GM21576 (cell line): ENCODE measurements around the gene CETP.
"Not testable (repeated sequence)": the region's sequence is repeated elsewhere in the genome, so short reads cannot be mapped to it uniquely, and the experiment has no call there.

Experiments
- ATAC-seq: cut with Tn5 transposase; IDR thresholded peaks from one replicate; pipeline ENCODE4 v1.9.1; 2021; ENCODE audit warnings: mild to moderate bottlenecking, moderate library complexity; ENCODE audit not compliant: unreplicated experiment

Gene CETP

GRCh38 chr16:56953006-56953405 lies 8.7 kb upstream of the CETP start:
- ATAC-seq, result no peak

GRCh38 chr16:56956076-56956475 lies 5.7 kb upstream of the CETP start:
- no peak for ATAC-seq

- no peak for ATAC-seq
Observed at GRCh38 chr16:56956756-56957155, 5.0 kb upstream of the CETP start.

GRCh38 chr16:56960681-56961281 lies 969 bp upstream of the CETP start:
- ATAC-seq, result no peak

GRCh38 chr16:56961386-56961785 lies 364 bp upstream of the CETP start:
- no peak for ATAC-seq

GRCh38 chr16:56964243-56965148 lies 2.7 kb downstream of the CETP start:
- no peak for ATAC-seq

- ATAC-seq, result no peak
Observed at GRCh38 chr16:56965149-56966092, 3.7 kb downstream of the CETP start.

- no peak for ATAC-seq
Observed at GRCh38 chr16:56966093-56966475, 4.3 kb downstream of the CETP start.

GRCh38 chr16:56967733-56968132 lies 6.0 kb downstream of the CETP start:
- ATAC-seq, result no peak

GRCh38 chr16:56969769-56970168 lies 8.0 kb downstream of the CETP start:
- no peak for ATAC-seq

- ATAC-seq, result peak; percentile 72
Observed at GRCh38 chr16:56970934-56971767, 9.4 kb downstream of the CETP start.

GRCh38 chr16:56971768-56972043 lies 10.0 kb downstream of the CETP start:
- ATAC-seq, result no peak

- no peak for ATAC-seq
Observed at GRCh38 chr16:56972403-56973293, 10.9 kb downstream of the CETP start.

GRCh38 chr16:56973294-56973689 lies 11.5 kb downstream of the CETP start:
- no peak for ATAC-seq

GRCh38 chr16:56973899-56974298 lies 12.1 kb downstream of the CETP start:
- ATAC-seq, result not testable (repeated sequence)

- no peak for ATAC-seq
Observed at GRCh38 chr16:56974549-56975300, 13.0 kb downstream of the CETP start.

- no peak for ATAC-seq
Observed at GRCh38 chr16:56975714-56976113, 14.0 kb downstream of the CETP start.

GRCh38 chr16:56977216-56977615 lies 15.5 kb downstream of the CETP start:
- no peak for ATAC-seq
